Hepatic stellate cell (primary cell): ENCODE results near the gene PCK2.

Source experiments
- DNase-seq: peaks from one replicate; pipeline ENCODE4 v3.0.0; 2011; ENCODE audit warnings: low spot score

The PCK2 gene

DNA sequence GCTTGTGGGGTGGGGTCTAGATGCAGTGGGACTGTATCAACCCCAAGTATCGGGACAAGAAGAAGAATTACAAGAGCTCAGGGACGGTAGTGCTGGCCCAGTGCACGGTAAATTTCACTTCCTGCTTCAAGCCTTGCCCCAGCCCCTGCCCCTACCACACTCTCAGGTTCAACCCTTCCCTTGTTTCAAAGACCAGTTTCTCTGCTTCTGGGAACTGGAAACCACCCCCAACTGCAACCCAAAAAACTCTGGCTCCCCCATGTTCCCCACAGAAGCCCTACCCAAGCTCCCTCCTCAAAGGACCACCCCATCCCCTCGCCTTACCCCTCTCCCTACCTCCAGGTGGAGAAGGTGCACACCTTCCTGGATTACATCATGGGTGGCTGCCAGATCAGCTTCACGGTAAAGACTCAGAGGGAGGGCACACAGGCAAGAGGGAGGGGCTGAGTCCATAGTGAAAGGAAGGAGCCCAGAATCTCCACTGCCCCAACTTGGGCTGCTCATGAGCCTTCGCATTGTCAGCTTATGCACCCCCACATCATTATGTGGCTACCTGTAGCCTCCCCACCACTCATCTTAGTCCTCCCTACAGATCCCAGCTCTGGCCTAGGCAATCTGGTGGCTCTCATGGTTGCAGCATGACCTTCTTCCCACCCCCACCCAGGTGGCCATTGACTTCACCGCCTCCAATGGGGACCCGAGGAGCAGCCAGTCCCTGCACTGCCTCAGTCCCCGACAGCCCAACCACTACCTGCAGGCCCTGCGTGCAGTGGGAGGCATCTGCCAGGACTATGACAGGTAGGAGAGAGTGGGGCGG is 18.4 kb upstream of the PCK2 start:
- DNase-seq = no peak

DNA sequence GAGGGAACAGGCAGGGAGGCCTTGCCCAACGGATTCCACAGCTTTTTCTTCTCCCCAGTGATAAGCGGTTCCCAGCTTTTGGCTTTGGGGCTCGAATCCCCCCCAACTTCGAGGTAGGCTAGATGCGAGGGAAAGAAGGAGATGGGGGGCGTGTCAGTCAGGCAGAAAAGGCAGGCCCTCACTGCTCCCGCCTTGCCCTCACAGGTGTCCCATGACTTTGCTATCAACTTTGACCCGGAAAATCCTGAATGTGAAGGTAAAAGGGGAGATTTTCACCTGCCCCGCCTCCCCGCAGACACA is 17.9 kb upstream of the PCK2 start:
- DNase-seq = no peak

DNA sequence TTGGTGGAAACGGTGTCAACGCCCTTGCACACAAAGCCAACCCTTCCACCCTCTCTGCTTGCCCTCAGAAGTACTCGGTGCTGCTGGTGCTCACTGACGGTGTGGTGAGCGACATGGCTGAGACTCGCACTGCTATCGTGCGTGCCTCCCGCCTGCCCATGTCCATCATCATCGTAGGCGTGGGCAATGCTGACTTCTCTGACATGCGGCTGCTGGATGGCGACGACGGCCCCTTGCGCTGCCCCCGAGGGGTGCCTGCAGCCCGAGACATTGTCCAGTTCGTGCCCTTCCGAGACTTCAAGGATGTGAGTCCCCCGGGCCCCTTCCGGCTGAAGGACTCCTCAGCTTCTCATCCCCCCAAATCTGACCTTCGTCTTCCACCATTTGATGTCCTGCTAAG is 17.0 kb upstream of the PCK2 start:
- DNase-seq = no peak

DNA sequence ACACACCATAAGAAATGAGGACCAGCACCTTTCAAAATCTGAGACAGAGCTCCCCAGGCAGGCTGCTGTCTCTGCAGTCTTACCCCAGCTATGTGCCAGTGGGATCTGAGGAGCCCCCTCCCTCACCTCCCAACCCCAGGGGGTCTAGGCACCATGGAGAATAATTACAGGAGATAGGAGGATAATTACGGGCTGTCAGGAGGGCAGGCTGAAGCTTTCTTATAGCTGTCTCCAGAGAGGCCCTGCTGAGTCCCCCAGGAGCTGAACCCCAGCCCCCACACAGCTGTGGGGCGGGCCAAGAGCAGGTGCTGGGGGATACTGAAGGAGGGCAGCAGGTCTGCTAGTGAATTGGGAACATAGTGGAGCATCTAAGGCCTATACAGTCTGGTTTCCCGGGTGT is 16.0 kb upstream of the PCK2 start:
- DNase-seq = no peak

- DNase-seq = no peak
These were observed 14.5 kb upstream of the PCK2 start for GRCh38 chr14:24079491-24080141.

DNA sequence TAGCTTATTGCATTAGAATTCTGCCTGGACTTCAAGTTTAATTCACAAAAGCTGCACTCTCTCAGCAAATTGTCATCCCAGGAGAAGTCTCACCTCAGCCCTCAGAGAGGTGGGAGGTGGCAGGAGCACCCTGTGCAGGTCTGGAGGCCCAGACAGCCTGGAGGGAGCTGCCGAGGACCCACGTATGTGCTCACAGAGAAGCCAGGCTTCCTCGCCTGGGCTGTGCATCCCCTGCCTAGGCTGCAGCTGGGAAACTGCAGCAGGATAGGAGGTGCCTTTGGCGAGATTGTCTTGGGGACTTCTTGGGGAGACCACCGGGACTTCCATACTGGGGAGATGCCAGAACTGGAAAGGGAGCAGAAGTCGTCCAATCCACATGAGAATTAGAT is 14.0 kb upstream of the PCK2 start:
- DNase-seq = no peak

GRCh38 chr14:24080888-24081738 is 13.0 kb upstream of the PCK2 start:
- DNase-seq = no peak

- DNase-seq = no peak
These were observed 12.3 kb upstream of the PCK2 start for GRCh38 chr14:24081739-24082211.

- no peak for DNase-seq
These were observed 11.6 kb upstream of the PCK2 start for GRCh38 chr14:24082411-24083080.

GRCh38 chr14:24083462-24083861 is 10.6 kb upstream of the PCK2 start:
- DNase-seq = no peak

DNA sequence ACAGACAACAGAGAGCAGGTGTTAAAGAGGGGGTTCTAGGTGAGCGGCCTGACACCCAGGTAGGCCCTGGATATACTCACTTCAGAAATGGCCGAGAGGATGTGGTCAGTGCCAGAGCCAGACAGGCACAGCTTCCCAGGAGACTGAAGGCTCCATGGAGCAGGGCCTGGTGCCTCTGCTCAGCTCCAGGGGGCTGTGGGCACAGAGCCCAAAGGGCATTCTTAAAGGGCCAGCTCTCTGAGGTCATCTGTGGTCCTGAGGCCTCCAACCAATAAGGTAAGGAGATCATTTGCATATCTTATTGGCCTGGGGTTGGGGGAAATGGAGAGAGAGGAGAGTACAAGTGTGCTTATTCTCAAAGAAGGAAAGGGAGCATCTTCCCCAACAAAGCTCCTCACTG is 9.7 kb upstream of the PCK2 start:
- no peak for DNase-seq

- DNase-seq = no peak
These were observed 8.9 kb upstream of the PCK2 start for GRCh38 chr14:24085215-24085614.

- DNase-seq = no peak
These were observed 7.7 kb upstream of the PCK2 start for GRCh38 chr14:24086193-24086955.

DNA sequence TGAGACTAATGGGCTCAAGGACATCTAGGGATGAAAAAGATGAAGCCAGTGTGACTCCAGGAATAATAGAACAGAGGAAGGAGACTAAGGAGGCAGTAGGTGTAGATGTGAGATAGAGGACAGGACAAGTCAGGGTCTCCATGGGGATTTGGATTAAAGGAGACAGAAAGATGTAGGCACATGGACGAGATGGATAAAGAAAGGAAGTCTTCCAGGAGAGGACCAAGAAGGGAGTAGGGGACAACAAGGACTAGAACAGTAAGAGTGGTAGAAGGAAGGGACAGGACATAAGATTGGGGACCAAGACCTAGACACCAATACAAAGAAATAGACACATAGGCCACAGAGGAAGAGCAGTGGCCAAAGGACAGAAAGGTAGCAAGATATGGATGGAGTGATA is 7.1 kb upstream of the PCK2 start:
- DNase-seq = no peak

GRCh38 chr14:24088095-24088494 is 6.0 kb upstream of the PCK2 start:
- no peak for DNase-seq

- no peak for DNase-seq
These were observed 4.2 kb upstream of the PCK2 start for GRCh38 chr14:24089890-24090289.

GRCh38 chr14:24092110-24092504 is 2.0 kb upstream of the PCK2 start:
- no peak for DNase-seq

DNA sequence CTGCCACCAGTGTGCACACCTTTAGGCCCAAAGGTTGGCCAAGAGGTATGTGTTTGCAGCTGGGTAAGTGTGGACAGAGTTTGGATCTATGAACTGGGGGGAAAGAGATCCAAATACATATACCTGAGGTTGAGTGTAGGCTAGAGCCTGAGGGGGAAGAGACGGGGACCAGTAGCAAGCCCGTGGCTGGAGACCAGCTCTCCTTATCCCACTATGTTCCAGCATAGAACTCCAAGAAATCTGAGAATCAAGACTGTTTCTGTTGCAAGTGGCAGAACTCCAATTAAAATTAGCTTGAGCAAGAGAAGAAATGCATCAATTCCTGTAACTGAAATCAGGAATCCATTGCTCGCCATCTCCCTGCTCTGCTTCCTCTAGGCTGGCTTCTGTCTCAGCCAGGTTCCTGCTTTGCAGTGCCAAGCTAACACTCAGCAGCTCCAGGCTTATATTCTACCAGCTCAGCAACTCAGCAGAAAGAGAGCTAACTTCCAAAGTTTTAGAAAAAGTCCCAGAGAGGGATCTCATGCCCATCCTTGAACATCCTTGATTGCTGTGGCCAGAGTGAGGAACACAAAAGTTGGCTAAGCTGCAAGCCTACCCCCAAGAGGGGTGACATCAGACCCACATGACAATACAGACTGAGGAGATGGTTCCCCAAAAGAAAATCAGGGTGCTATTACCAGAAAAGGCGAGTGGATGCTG is 1.5 kb upstream of the PCK2 start:
- DNase-seq = no peak

DNA sequence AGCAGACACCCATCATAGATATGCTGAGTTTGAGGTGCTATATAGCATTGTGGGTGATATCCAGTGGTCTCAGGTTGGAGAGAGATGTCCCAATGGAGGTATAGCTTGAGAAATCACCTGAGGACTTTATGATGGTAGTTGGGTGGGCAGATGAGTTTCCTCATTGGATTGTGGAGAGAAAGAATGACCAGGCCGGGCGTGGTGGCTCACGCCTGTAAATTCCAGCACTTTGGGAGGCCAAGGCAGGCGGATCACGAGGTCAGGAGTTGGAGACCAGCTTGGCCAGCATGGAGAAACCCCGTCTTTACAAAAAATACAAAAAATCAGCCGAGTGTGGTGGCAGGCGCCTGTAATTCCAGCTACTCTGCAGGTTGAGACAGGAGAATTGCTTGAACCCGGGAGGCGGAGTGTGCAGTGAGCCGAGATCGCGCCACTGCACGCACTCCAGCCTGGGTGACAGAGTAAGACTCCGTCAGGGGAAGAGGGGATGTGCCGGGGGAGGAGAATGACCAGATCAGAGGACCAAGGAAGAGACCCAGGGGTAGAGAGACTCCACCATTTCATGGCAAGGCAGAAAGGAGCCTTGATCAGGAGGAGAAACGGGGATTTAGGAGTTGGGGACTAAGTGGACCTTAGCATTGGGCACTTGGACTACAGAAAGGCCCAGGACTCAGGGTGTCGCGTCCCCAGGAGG is 757 bp upstream of the PCK2 start:
- no peak for DNase-seq

- no peak for DNase-seq
These were observed 745 bp downstream of the PCK2 start for GRCh38 chr14:24094841-24095270.
